Hypothalamus (tissue), 51 donors: ENCODE data around the gene GTF3C6.
"Not testable (repeated sequence)": the region's sequence is repeated elsewhere in the genome, so short reads cannot be mapped to it uniquely, and the experiment has no call there.

Experiments
- DNase-seq, 51 donors: peaks; one replicate each; lab custom pipeline; 2025; lab: John Stamatoyannopoulos, UW

Gene GTF3C6

DNA sequence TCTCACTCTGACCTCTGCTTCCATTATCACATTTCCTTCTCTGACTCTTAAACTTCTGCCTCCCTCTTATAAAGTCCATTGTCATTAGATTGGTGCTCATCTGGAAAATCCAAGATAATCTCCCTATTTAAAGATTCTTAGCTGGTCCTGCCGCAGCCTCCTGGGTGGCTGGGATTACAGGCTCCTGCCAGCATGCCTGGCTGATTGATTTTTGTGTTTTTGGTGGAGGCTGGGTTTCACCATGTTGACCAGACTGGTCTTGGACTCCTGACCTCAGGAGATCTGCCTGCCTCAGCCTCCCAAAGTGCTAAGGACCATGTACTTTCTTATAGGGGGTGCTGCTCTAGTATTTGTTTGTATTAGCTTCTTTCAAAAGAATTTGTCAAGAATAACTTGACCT is 18.1 kb downstream of the GTF3C6 start:
- no peak for DNase-seq

DNA sequence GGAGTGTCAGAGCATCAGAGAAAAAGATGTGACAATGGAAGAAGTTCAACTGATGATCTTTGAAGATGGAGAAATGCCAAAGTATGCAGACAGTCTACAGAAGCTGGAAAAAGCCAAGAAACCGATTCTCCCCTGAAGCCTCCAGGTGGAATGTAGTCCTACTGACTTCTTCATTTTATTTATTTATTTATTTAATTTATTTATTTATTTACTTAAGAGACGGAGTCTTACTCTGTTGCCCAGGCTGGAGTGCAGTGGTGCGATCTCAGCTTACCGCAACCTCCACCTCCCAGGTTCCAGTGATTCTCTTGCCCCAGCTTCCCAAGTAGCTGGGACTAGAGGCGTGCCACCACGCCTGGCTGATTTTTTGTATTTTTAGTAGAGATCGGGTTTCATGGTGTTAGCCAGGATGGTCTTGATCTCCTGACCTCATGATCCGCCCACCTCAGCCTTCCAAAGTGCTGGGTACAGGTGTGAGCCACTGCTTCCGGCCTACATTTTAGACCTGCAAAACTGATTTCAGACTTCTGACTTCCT is 21.1 kb downstream of the GTF3C6 start:
- no peak for DNase-seq

DNA sequence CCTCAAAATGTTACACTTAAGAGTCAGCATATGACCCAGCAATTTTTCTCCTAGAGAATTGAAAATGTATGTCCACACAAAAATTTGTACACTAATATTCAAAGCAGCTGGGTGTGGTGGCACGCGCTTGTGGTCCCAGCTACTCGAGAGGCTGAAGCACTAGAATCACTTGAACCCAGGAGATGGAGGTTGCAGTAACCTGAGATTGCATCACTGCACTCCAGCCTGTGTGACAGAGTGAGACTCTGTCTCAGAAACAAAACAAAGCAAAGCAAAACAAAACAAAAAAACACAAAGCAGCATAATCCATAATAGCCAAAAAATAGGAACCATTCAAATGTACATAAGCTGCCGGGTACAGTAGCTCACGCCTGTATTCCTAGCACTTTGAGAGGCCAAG is 21.7 kb downstream of the GTF3C6 start:
- DNase-seq = no peak

DNA sequence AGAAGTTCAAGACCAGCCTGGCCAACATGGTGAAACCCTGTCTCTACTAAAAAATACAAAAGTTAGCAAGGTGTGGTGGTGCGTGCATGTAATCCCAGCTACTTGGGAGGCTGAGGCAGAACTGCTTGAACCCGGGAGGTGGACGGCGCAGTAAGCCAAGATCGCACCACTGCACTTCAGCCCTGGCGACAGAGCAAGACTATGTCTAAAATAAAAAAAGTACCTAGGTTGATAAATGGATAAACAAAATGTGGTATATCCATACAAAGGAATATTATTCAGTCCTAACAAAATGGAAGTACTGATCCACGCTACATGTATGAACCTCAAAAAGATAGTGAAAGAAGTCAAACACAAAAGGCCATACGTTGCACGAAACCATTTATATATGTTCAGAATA is 22.1 kb downstream of the GTF3C6 start:
- DNase-seq = no peak

DNA sequence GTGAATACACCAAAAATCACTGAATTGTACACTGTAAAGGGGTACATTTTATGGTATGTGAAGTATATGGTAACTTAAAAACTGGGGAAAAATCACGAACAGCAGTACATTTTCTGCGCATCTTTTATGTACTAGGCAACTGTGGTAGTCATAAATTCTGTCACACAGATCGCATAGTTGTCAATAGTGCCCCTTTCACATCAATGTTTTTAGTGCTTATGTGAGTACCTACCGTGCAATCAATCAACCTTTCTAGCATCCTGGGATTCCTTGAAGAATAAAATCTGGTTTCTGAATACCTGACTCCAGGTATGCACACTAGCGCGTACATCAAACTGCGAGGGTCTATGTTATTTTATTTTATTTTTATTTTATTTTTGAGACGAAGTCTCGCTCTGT is 22.7 kb downstream of the GTF3C6 start:
- no peak for DNase-seq

DNA sequence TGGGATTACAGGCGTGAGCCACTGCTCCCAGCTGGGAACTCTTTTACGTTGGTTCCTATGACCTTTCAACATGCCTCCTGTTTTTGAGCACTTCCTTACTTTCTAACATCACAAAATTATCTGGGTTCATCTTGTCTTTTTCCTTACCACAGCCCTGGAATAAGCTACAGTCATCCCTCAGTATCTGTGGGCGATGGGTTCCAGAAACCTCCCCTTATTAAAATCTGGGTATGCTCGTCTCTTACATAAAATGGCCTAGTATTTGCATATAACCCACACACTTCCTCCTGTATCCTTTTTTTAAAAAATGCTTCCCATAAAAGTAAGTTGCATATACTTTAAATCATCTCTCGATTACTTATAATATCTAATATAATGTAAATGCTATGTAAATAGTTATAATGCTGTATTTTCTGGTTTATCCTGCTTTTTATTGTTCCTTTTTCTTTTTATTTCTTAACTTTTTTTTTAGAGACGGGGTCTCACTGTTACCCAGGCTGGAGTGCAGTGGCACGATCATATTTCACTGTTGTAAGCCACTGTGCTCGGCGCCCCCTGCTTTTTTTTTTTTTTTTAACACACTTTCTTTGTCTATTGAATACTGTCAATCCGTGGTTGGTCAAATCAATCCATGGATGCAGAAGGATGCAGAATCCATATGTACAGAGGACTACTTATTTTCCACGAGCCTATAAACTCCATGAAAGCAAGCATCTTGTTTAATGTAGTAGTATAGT is 32.5 kb downstream of the GTF3C6 start:
- DNase-seq = no peak

DNA sequence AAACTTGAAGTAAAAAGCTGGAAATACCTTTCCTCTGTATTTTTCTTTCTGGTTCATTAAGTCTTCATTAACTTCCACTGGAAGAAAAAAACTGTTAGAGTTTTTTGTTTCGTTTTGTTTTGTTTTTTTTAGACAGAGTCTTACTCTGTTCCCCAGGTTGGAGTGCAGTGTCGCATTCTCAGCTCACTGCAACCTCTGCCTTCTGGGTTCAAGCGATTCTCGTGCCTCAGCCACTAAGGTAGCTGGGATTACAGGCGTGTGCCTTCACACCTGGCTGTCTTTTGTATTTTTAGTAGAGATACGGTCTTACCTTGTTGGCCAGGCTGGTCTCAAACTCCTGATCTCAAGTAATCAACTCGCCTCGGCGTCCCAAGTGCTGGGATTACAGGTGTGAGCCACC is 38.2 kb downstream of the GTF3C6 start:
- DNase-seq = no peak

DNA sequence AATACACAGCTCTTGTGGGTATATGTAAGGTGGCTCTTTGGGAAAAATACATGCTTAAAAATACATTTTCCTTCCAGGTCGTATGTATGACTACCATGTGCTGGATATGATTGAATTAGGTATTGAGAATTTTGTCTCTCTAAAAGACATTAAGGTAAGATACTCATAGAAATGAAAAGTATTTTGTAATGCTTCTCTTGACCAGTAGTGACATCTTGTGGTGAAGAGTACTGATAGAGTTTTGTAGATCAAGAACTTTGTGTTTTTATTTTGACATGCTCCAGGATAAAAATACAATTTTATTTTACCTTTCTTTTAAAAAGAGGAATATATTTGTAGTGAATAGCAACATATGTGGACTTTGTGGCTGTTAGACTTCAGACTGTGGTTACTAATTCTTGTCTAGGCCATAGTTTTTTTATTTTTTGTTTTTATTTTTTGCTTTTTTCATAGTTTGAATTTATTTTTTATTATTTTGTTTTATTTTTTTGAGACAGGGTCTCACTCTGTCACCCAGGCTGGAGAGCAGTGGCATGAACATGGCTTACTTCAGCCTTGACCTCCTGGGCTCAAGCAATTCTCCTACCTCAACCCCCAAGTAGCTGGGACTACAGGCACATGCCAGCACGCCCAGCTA is 41.2 kb downstream of the GTF3C6 start:
- peak in 1 of 51 donors; percentile 44 for DNase-seq

DNA sequence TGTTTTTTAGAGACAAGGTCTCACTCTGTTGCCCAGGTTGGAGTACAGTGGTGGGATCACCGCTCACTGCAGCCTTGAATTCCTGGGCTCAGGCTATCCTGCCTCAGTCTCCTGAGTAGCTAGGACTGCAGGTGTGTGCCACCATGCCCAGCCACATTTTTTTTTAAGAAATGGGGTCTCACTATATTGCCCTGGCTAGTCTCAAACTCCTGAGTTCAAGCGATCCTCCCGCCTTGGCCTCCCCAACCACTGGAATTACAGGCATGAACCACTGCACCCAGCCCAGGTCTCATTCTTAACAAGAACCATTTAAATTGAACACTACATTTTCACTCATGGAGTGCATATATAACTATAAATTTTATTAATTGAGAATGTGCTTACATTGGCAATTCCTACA is 43.8 kb downstream of the GTF3C6 start:
- no peak for DNase-seq

DNA sequence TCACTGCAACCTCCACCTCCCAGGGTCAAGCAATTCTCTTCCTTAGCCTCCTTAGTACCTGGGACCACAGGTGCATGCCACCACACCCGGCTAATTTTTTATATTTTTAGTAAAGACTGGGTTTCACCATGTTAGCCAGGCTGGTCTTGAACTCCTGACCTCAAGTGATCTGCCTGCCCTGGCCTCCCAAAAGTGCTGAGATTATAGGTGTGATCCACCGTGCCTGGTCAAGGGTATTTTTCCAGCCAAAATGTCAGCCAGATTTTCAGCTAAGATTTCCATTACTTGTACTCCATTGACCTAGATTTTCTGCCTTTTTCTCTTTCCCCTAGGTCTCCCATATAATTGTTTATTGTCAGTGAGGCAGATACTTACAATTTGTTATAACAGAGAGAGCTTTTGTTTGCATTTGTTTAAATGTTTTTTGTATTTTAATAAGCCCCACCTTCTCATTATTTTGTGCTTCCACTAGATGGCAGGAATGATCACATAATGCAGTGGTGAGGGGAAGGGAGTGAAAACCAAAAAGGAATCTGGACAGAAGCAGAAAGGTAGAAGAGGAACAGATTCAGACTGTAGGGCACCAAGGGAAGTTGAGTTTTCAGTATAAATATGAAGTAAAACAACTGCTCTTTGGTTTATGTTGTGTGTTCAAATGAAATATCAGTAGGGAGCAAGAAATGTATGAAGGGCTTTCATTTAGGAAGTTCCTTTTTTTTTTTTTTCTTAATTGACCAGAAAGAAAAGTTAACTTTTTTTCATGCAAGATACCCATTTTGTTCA is 53.0 kb downstream of the GTF3C6 start:
- peak in 1 of 51 donors; percentile 32 for DNase-seq

DNA sequence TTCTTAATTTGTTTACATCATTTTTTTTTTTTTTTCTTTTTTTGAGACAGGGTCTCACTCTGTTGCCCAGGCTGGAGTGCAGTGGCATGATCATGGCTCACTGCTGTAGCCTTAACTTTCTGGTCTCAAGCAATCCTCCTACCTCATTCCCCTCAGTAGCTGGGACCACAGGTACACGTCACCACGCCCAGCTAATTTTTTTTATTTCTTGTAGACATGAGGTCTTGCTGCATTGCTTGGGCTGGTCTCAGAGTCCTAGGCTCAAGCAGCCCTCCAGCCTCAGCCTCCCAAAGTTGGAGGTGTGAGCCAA is 53.6 kb downstream of the GTF3C6 start:
- no peak for DNase-seq

DNA sequence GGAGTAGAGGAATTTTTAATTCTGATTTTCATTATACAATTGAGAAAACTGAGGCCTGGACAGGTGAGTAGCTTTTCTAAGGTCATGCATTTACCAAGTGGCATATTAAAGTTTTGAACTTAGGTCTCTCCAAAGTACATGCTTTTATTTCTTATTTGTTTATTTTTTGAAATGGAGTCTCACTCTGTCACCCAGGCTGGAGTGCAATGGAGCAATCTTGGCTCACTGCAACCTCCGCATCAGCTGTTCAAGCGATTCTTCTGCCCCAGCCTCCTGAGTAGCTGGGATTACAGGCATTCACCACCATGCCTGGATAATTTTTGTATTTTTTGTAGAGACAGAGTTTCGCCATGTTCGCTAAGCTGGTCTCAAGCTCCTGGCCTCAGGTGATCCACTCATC is 54.0 kb downstream of the GTF3C6 start:
- DNase-seq = not testable (repeated sequence)

DNA sequence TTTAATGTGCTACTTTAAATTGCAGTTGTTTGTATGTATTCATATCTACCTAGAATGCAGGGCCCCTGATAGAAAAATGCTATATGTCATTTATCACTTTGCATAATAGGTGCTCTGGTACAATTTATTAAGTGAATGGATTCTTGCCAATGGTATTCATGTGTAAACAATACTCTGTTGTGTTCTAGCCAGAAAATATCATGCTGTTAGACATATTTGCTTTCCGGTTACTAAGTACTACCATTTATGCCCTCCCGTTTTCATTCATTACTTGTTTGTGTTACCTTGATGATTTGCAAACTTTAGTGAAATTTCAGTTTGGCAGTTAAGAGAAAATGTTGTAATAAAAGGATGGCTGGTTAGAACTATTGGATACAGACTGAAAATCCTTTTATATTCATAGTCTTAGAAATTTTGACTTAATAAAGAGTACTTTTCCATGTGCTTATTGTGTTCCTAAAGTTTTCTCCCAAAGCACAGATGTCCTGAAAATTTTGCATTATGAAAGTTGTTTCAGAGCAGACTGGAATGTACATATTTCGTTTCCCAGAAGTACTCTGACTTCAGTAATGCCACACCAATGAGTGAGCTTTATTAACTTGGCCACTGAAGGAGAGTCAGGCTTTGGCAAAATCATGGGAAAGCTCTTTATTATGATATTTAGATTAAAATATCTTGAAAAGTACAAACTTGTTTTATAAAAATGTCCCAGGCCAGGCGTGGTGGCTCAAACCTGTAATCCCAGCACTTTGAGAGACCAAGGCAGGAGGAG is 54.8 kb downstream of the GTF3C6 start:
- no peak for DNase-seq

DNA sequence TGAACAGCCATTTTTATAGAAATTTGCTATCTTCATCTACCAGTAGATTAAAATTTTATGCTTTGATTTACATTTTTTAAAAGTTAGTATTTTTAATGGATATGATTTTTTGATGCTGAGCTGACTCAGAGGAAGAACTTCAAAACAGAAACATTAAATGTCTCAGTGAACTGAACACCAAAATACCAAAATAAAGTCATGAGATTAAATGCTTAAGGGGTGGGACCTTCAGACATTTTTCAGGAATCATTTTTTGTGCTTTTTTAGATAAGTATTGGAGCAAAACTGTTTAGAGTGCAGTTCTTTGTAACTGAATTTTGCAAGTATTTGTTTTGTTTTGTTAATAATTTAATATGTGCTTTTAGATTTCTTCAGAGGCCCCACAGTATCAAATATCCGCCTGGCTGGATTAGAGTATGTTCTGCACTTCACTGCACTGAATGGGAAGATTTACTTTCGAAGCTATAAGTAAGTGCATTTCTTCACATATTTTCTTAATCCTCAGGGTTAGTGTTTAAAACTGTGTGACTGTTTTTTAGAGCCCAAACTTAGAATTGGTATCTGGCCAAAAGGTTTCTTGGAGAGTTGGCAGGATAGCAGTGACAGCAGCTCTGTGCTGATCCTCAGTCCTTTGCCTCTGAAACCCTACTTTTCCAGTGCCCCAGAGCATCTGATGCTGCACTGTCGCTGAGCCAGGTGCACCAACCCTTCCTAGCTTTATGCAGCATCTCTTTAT is 57.1 kb downstream of the GTF3C6 start:
- DNase-seq = no peak

DNA sequence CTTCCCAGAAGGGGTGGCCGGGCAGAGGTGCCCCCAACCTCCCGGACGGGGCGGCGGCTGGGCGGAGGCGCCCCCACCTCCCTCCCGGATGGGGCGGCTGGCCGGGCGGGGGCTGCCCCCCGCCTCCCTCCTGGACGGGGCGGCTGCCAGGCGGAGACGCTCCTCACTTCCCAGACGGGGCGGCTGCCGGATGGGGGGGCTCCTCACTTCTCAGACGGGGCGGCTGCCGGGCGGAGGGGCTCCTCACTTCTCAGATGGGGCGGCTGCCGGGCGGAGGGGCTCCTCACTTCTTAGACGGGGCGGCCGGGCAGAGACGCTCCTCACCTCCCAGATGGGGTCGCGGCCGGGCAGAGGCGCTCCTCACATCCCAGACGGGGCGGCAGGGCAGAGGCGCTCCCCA is 58.7 kb downstream of the GTF3C6 start:
- DNase-seq = not testable (repeated sequence)
